ENCODE results near the gene SDR9C7. TPM values are rescaled to one million over a fixed set of nuclear protein-coding genes. Genes with fewer than 3 reads are reported as not detected.
"Not testable (repeated sequence)": the region's sequence is repeated elsewhere in the genome, so short reads cannot be mapped to it uniquely, and the experiment has no call there.

SDR9C7 gene
- total RNA-seq, 1 experiment from 2014 or later, result not detected

GRCh38 chr12:56897844-56898361 lies 36.3 kb downstream of the SDR9C7 start:
- peaks cover 11% of the 10 kb centered on the region; the same call in 1 of the 2 replicates for H3K9me3 ChIP-seq (ENCODE audit: insufficient read depth, low read depth)
- DNase-seq, result no peak
- H3K4me2 ChIP-seq, result no peak overlapping the region
- no peaks in the 10 kb centered on the region for H3K4me1 ChIP-seq (replicated peaks; ENCODE audit: insufficient read depth)
- no peaks in the 10 kb centered on the region for H4K20me1 ChIP-seq (ENCODE audit: insufficient read depth)
- BruUV-seq (replicated peaks), result no TSS peak
- H3K36me3 ChIP-seq (ENCODE audit: low read depth), result no peaks in the 10 kb centered on the region
- intact Hi-C loops (cut with micrococcal nuclease; ENCODE audit: unreplicated experiment), result no loop called here
- no peaks in the 10 kb centered on the region for H3K9me2 ChIP-seq (ENCODE audit: insufficient read depth)
- H3K4me3 ChIP-seq, result no peak overlapping the region
- POLR2A ChIA-PET (ENCODE audit: unreplicated experiment), result no interaction called here
- H3K27me3 ChIP-seq (ENCODE audit: insufficient read depth, low read depth), result no peaks in the 10 kb centered on the region
- no peaks in the 10 kb centered on the region for H3F3A ChIP-seq (ENCODE audit: insufficient read depth, low read depth)
- TF ChIP-seq EZH2 (IDR thresholded peaks at IDR 0.05; ENCODE audit: low read depth), result no peak
- no peak for TF ChIP-seq CTCF (conservative IDR thresholded peaks at IDR 0.05)
- H3K79me2 ChIP-seq (ENCODE audit: low read depth), result no peaks in the 10 kb centered on the region
- no peak overlapping the region for H2AFZ ChIP-seq
- no peak overlapping the region for H3K27ac ChIP-seq
- CTCF ChIA-PET, result no interaction called here

GRCh38 chr12:56896082-56896481 lies 38.1 kb downstream of the SDR9C7 start:
- Histone ChIP-seq H3K27me3 (ENCODE audit: insufficient read depth, low read depth) (no peaks in the 10 kb centered on the region), H3K9me3 (ENCODE audit: insufficient read depth, low read depth) (peaks cover 11% of the 10 kb centered on the region; the same call in 1 of the 2 replicates), H3K9me2 (ENCODE audit: insufficient read depth) (no peaks in the 10 kb centered on the region), H3K4me3 (no peak overlapping the region), H2AFZ (no peak overlapping the region), H3F3A (ENCODE audit: insufficient read depth, low read depth) (no peaks in the 10 kb centered on the region), H3K36me3 (ENCODE audit: low read depth) (no peaks in the 10 kb centered on the region), H4K20me1 (ENCODE audit: insufficient read depth) (no peaks in the 10 kb centered on the region), H3K27ac (no peak overlapping the region), H3K4me1 (replicated peaks; ENCODE audit: insufficient read depth) (no peaks in the 10 kb centered on the region), H3K79me2 (ENCODE audit: low read depth) (no peaks in the 10 kb centered on the region), H3K4me2 (no peak overlapping the region)
- POLR2A ChIA-PET (ENCODE audit: unreplicated experiment), result no interaction called here
- intact Hi-C loops (cut with micrococcal nuclease; ENCODE audit: unreplicated experiment), result no loop called here
- CTCF ChIA-PET, result no interaction called here
- DNase-seq, result no peak
- TF ChIP-seq EZH2 (IDR thresholded peaks at IDR 0.05; ENCODE audit: low read depth), result no peak
- BruUV-seq (replicated peaks), result no TSS peak

GRCh38 chr12:56894698-56895368 lies 39.4 kb downstream of the SDR9C7 start:
- POLR2A ChIA-PET (ENCODE audit: unreplicated experiment), result no interaction called here
- Histone ChIP-seq H3K9me3 (ENCODE audit: insufficient read depth, low read depth) (peaks cover 1% of the 10 kb centered on the region; the same call in 1 of the 2 replicates), H4K20me1 (ENCODE audit: insufficient read depth) (no peaks in the 10 kb centered on the region), H3K9me2 (ENCODE audit: insufficient read depth) (no peaks in the 10 kb centered on the region), H2AFZ (no peak overlapping the region), H3K27ac (no peak overlapping the region), H3K4me1 (replicated peaks; ENCODE audit: insufficient read depth) (no peaks in the 10 kb centered on the region), H3F3A (ENCODE audit: insufficient read depth, low read depth) (no peaks in the 10 kb centered on the region), H3K27me3 (ENCODE audit: insufficient read depth, low read depth) (peaks cover 5% of the 10 kb centered on the region; the same call in 1 of the 2 replicates), H3K4me3 (no peak overlapping the region), H3K4me2 (no peak overlapping the region), H3K36me3 (ENCODE audit: low read depth) (no peaks in the 10 kb centered on the region), H3K79me2 (ENCODE audit: low read depth) (no peaks in the 10 kb centered on the region)
- intact Hi-C loops (cut with micrococcal nuclease; ENCODE audit: unreplicated experiment), result no loop called here
- DNase-seq, result no peak
- TF ChIP-seq EZH2 (IDR thresholded peaks at IDR 0.05; ENCODE audit: low read depth) (no peak), CTCF (conservative IDR thresholded peaks at IDR 0.05) (no peak)
- BruUV-seq (replicated peaks), result no TSS peak
- CTCF ChIA-PET, result no interaction called here

GRCh38 chr12:56891885-56892284 lies 42.3 kb downstream of the SDR9C7 start:
- H3K27me3 ChIP-seq (ENCODE audit: insufficient read depth, low read depth); CTCF ChIA-PET; H2AFZ ChIP-seq; DNase-seq; H3F3A ChIP-seq (ENCODE audit: insufficient read depth, low read depth); H3K36me3 ChIP-seq (ENCODE audit: low read depth); H4K20me1 ChIP-seq (ENCODE audit: insufficient read depth); BruUV-seq (replicated peaks); H3K4me2 ChIP-seq; POLR2A ChIA-PET (ENCODE audit: unreplicated experiment); H3K9me3 ChIP-seq (ENCODE audit: insufficient read depth, low read depth); H3K4me1 ChIP-seq (replicated peaks; ENCODE audit: insufficient read depth); intact Hi-C loops (cut with micrococcal nuclease; ENCODE audit: unreplicated experiment); H3K9me2 ChIP-seq (ENCODE audit: insufficient read depth); H3K79me2 ChIP-seq (ENCODE audit: low read depth); H3K27ac ChIP-seq; H3K4me3 ChIP-seq: not testable (repeated sequence)
